Measurements from ENCODE around the gene FANCC.

Gene FANCC

DNA sequence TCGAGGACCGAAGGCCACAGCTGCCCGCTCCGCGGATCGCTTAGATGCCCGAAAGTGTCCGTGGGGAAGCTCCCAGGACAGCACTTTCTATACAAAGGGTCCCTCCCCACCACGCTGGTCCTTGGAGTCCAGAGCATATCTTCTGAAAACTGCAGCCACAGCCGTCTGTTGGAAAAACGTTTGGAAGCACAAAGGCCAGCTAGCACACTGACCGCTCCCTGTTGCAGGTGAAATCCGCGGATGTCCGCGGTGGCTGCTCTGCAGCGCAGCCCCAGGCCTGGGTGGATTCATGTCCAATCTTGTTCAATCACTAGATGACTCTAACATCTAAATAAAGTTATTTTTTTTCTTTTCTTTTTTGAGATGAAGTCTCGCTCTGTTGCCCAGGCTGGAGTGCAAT, 32.8 kb upstream of the FANCC start:
- TF ChIP-seq Cebpa-rat (IDR thresholded peaks at IDR 0.05) = no peak
- H3K4me3 ChIP-seq = no peak overlapping the region
- no peaks in the 10 kb centered on the region for H3K4me1 ChIP-seq
- H4K20me1 ChIP-seq = no peaks in the 10 kb centered on the region
- H3K9me3 ChIP-seq (replicated peaks in 1 of 11) = peaks cover 46 to 62% (median 53%) of the 10 kb centered on the region in 11 experiments
- H3K27ac ChIP-seq = no peak overlapping the region
- no peak overlapping the region for H3K4me2 ChIP-seq
- H3K27me3 ChIP-seq = no peaks in the 10 kb centered on the region
- H3K36me3 ChIP-seq = no peaks in the 10 kb centered on the region
- H3K9ac ChIP-seq = no peak overlapping the region

DNA sequence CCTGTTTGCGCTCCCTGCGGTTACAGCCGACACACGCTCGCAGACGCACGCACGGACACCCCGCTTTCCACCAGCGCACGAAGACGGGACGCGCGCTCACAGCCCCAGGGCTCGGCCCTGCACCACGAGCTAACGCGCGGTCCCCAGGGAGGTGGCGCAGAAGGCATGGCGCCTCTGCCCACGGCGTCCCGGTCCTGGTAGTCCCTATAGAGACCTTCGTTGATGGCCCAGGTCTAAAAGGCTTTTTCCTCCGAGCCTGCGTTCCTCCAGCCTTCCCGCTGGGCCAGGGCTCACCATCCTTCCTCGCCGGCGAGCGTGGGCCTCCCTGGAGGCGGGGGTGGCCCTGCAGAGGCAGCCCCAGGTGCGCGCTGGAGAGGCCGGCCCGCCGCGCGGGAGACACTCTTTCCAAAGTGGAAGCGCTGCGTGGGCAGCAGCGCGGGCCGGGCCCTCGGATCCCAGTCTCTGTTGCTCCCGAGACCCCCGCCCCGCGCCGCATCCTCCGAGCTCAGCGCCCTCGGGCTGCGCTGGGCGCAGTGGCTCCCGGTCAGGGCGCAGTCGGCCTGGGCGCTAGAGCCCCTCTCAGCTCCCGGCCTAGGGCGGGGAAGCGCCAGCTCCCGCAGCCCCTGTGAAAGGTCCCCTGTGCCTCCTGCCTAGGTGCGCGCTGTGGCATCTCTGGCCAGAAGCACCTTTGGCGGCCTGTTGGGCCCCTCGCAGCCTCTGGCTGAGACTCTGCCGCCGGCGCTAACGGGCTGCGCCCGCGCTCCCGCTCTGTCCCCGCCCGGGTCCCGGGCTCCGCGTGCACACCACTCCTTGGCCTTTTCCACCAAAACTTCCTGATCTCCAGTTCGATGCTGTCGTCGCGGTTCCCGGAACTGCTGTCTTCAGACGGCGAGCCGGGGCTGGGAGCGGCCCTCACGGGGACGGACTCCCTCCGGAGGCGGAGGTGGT, 31.9 kb upstream of the FANCC start:
- no peaks in the 10 kb centered on the region for H3K27me3 ChIP-seq
- no peak overlapping the region for H3K9ac ChIP-seq
- H3K27ac ChIP-seq = no peak overlapping the region
- H4K20me1 ChIP-seq = no peaks in the 10 kb centered on the region
- H3K9me3 ChIP-seq (replicated peaks in 1 of 11) = peaks cover 46 to 62% (median 53%) of the 10 kb centered on the region in 11 experiments
- TF ChIP-seq Cebpa-rat (IDR thresholded peaks at IDR 0.05) = no peak
- H3K4me3 ChIP-seq = 0 out of 20 replicates have a peak overlapping the region, but pooled peaks of 1 of the 10 experiments have one; percentile 11
- no peaks in the 10 kb centered on the region for H3K4me1 ChIP-seq
- H3K4me2 ChIP-seq = no peak overlapping the region
- H3K36me3 ChIP-seq = no peaks in the 10 kb centered on the region

DNA sequence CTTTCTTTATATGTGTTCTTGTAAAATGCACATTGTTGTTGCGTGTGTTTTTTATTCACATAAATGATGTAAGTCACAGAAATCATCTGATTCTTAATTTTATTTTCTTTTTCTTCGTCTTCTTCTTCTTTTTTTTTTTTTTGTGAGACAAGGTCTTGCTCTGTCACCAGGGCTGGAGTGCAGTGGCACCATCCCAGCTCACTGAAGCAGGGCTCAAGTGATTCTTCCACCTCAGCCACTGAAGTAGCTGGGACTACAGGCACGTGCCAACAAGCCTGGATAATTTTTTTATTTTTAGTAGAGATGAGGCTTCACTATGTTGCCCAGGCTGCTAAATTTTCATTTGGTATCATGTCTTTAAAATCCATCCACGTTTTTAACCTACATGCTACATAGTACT, 28.5 kb upstream of the FANCC start:
- Histone ChIP-seq H3K9ac (no peak overlapping the region), H4K20me1 (no peaks in the 10 kb centered on the region), H3K9me3 (replicated peaks in 1 of 11) (peaks cover 32 to 43% (median 38%) of the 10 kb centered on the region in 11 experiments), H3K36me3 (no peaks in the 10 kb centered on the region), H3K27me3 (no peaks in the 10 kb centered on the region), H3K27ac (no peak overlapping the region), H3K4me2 (no peak overlapping the region), H3K4me3 (no peak overlapping the region), H3K4me1 (no peaks in the 10 kb centered on the region)
- TF ChIP-seq Cebpa-rat (IDR thresholded peaks at IDR 0.05) = no peak

DNA sequence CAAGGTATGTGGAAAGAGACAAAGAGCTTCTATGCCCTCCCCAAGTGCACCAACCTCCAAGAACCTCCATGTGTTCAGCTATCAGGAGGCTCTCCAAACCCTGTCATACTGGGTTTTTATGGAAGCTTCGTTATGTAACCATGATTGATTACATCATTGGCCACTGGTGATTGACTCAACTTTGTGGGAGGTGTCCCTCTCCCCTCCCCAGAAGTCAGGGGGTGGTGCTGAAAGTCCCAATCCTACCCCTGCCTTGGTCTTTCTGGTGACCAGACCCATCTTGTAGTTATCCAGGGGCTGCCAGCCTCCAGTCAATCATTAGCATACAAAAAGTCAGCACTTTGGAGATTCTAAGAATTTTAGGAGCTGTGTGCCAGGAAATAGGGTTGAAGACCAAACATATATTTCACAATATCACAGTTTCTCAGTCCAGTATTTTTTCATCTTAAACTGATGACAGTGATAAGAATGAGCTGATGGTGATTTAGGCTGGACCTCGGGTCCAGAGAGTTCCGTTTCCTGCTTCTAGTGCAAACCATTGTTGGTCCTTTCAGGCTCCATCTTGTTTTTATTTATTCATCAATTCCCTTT, 27.3 kb upstream of the FANCC start:
- no peak for TF ChIP-seq Cebpa-rat (IDR thresholded peaks at IDR 0.05)
- Histone ChIP-seq H3K36me3 (no peaks in the 10 kb centered on the region), H3K4me2 (no peak overlapping the region)

DNA sequence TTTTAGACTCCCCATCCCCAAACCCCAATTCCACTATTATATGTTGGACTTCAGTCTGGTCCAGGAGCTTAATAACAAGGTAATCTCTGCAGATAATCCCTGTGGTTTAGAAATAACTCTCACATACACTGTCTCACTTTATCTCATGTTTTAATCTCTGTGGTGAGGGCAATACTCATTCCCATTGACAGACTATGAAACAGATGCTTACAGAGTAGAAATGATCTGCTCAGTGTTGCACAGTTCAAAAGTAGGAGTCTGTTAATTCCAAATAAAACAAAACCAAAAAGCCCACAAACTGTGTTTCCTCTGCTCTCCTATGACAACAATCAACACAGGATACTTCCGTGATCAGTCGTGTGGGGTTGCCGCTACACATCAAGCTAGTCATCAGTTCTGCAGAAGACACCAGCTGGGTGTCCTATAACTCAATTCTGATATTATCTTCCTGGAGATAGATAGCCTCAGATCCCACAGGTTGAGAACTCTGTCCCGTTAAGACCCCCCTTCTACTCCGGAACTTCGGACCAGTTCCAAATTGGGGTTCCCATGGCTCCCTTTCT, 26.3 kb upstream of the FANCC start:
- no peaks in the 10 kb centered on the region for H3K4me1 ChIP-seq
- H3K4me3 ChIP-seq = no peak overlapping the region
- peaks cover 20 to 32% (median 24%) of the 10 kb centered on the region in 11 experiments for H3K9me3 ChIP-seq (replicated peaks in 1 of 11)
- no peaks in the 10 kb centered on the region for H4K20me1 ChIP-seq
- no peak overlapping the region for H3K9ac ChIP-seq
- no peak for TF ChIP-seq Cebpa-rat (IDR thresholded peaks at IDR 0.05)
- H3K27me3 ChIP-seq = no peaks in the 10 kb centered on the region
- H3K27ac ChIP-seq = no peak overlapping the region
- H3K36me3 ChIP-seq = peaks cover 0 to under 1% (median 0%) of the 10 kb centered on the region in 11 experiments; a peak in 1 of 22 replicates
- no peak overlapping the region for H3K4me2 ChIP-seq

More for the DNA sequence above, 27.3 kb upstream of the FANCC start:
- Histone ChIP-seq H3K4me1 (no peaks in the 10 kb centered on the region), H3K27me3 (no peaks in the 10 kb centered on the region), H3K9ac (no peak overlapping the region), H4K20me1 (no peaks in the 10 kb centered on the region), H3K4me3 (no peak overlapping the region), H3K9me3 (replicated peaks in 1 of 11) (peaks cover 23 to 32% (median 27%) of the 10 kb centered on the region in 11 experiments), H3K27ac (no peak overlapping the region)

DNA sequence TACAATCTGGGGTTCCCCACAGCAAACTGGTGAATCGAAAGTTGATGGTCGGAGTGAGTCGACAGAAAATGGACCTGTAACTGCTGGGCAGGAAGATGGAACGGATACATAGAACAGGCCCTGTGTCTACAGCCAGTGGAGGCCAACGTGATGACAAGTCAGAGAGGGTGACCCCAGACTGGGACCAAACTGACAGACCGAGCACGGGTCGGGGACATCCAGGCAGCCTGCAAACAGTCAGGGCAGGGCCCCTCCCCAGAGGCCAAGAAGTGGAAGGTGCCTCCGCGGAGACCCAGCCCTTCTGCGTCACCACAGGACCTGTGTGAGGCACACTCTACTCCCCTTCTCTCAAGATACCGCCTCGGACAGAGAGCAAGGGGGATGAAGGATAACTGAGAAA, 25.1 kb upstream of the FANCC start:
- Histone ChIP-seq H3K27ac (no peak overlapping the region), H3K36me3 (peaks cover 0 to 12% (median 0%) of the 10 kb centered on the region in 11 experiments; a peak in 5 of 22 replicates), H4K20me1 (no peaks in the 10 kb centered on the region), H3K4me3 (no peak overlapping the region), H3K9me3 (replicated peaks in 1 of 11) (peaks cover 20 to 32% (median 25%) of the 10 kb centered on the region in 11 experiments), H3K4me2 (no peak overlapping the region), H3K9ac (no peak overlapping the region), H3K4me1 (no peaks in the 10 kb centered on the region), H3K27me3 (no peaks in the 10 kb centered on the region)
- TF ChIP-seq Cebpa-rat (IDR thresholded peaks at IDR 0.05) = no peak

DNA sequence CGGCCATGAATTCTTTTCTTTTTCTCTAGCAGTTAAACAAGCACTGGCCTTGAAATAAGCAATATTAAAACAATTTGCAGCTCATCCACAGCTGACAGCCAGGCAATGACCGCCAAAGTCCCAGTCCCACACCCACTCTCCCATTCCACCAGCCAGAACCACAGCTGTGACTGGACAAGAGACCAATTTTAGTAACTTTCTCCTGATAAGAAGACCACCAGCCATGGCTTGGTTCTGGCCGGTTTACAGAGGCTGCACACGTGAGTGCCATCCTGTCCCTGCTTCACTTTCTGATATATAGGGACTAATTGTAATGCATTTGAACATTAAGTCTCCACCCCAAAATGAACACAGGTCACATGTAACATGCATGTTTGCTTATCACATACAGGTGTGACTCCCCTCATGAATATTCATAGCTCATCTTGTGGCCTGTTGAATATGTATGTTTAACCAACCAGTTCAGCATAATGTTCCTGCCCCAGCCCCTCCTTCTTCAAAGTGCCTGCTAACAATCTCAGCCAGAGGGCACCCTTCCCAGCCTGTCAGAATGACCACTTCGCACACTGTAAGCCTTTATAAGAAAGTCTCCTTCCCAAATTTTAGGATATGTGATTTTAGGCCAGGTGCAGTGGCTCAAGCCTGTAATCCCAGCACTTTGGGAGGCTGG, 23.9 kb upstream of the FANCC start:
- Histone ChIP-seq H3K27me3 (no peaks in the 10 kb centered on the region), H3K4me3 (no peak overlapping the region)

DNA sequence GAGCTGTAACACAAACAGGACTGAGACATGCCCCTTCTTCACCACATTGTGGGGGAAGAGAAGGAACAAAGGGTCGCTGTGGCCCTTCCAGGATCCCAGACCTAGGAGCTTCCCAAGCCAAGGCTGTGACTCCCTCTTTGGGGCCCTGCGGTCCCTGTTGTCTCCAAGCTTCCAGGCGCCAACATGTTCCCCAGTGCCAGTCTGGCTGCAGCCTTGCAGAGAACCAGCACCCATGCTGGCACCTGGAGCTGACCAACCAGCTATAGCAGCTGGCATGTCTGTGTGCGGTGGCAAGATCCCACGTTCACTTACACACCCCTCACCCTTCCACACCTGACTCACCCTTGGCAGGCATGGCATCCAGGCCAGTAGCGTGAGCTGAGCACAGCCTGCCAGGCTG, 20.7 kb upstream of the FANCC start:
- no peaks in the 10 kb centered on the region for H3K4me1 ChIP-seq
- peaks cover 0 to 16% (median 0%) of the 10 kb centered on the region in 11 experiments; a peak in 6 of 22 replicates for H3K36me3 ChIP-seq
- no peak overlapping the region for H3K27ac ChIP-seq
- peaks cover 29 to 41% (median 37%) of the 10 kb centered on the region in 11 experiments for H3K9me3 ChIP-seq (replicated peaks in 1 of 11)
- H3K4me3 ChIP-seq = peak overlapping the region in 1 of 10 experiments; percentile 10; a peak in 1 of 20 replicates
- H3K27me3 ChIP-seq = no peaks in the 10 kb centered on the region
- H4K20me1 ChIP-seq = no peaks in the 10 kb centered on the region
- no peak overlapping the region for H3K4me2 ChIP-seq
- H3K9ac ChIP-seq = no peak overlapping the region
- no peak for TF ChIP-seq Cebpa-rat (IDR thresholded peaks at IDR 0.05)

More for the DNA sequence above, 23.9 kb upstream of the FANCC start:
- Histone ChIP-seq H3K4me1 (no peaks in the 10 kb centered on the region), H3K36me3 (peaks cover 0 to 16% (median 0%) of the 10 kb centered on the region in 11 experiments; a peak in 6 of 22 replicates), H3K9me3 (replicated peaks in 1 of 11) (peaks cover 27 to 36% (median 34%) of the 10 kb centered on the region in 11 experiments), H3K4me2 (no peak overlapping the region), H3K27ac (no peak overlapping the region), H4K20me1 (no peaks in the 10 kb centered on the region), H3K9ac (no peak overlapping the region)
- TF ChIP-seq Cebpa-rat (IDR thresholded peaks at IDR 0.05) = no peak

DNA sequence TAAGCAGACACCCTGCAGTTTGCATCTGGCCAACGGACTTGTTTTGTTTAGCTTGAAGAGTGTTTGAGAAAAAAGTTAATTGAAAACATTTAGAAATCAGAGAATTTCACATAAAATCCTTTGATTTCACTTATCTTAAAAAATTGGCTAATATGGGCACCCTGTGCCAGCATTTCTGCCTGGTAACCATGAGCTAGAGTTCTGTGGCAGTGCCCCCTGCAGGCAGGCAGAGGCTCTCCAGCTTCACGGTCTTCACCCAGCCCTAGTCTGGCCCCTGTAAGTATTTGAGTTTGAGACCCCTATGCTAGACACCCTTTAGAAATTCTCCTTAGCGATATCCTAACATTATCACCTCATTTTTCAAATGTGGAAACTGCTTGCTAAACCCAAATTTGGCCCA, 18.8 kb upstream of the FANCC start:
- H3K4me2 ChIP-seq = no peak overlapping the region
- H3K9ac ChIP-seq = no peak overlapping the region
- no peaks in the 10 kb centered on the region for H3K4me1 ChIP-seq
- no peaks in the 10 kb centered on the region for H4K20me1 ChIP-seq
- TF ChIP-seq Cebpa-rat (IDR thresholded peaks at IDR 0.05) = no peak
- H3K4me3 ChIP-seq = no peak overlapping the region
- H3K27ac ChIP-seq = no peak overlapping the region
- peaks cover 0 to 16% (median 0%) of the 10 kb centered on the region in 11 experiments; a peak in 6 of 22 replicates for H3K36me3 ChIP-seq
- peaks cover 32 to 57% (median 44%) of the 10 kb centered on the region in 11 experiments for H3K9me3 ChIP-seq (replicated peaks in 1 of 11)
- H3K27me3 ChIP-seq = no peaks in the 10 kb centered on the region

Data from BLaER1 treated with 17β-estradiol and CSF1 and Interleukin-3, amounts not matched to agents 10 nM and 100 nM (cell line).